GM12892 (cell line): ENCODE results near the gene RADX.

Source experiments
- POLR2A ChIP-seq: IDR thresholded peaks from 2 replicates; pipeline ENCODE4 v1.6.1; 2011; ENCODE audit warnings: low read depth, low read length, control low read depth
- POLR2AphosphoS5 ChIP-seq: IDR thresholded peaks from 2 replicates; pipeline ENCODE4 v1.6.1; 2011; ENCODE audit warnings: low read depth, low read length, control low read depth

DNA sequence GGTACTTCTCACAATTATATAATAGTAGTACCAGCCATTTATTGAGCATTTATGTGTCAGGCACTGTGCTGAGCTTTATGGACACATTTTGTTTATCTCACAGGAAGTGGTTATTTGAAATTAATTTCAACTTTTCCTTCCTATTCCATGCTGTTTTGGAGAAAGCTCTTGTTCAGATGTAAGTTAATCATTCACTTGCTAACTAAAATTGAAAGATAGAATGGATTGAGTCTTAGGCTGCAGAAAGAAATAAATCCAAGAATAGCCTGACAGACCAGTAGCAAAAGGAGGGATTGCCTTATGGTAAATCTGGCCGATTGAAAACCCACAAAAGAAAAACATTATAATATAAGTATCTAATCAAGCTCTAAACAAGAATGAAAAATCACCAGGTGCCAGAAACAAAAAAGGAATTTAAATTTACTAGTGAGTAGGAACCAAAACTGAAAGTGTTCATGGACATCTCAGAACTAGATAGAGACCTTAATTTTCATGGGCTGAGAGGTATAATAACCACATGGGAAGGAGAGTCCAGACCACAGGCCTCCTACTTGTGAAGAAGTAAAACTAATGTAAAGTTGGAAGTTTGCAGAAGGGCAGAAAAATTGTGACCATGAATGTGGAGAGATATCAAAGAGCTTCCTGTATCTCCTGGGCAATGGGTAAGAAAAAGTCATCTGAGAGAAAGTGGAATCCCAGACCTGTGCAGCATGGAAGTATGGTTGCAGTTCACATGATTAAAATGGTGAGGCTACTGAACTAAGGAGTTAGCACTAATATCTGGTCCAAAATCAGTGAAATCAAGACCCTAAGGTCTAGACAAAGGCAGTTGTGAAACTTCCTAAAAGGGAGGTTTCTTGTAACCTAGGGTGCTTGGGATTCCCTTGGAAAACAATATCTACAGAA, 38.0 kb downstream of the RADX start:
- TF ChIP-seq POLR2AphosphoS5 (no peak), POLR2A (no peak)
